ENCODE measurements around the gene EFCAB6. TPM values are rescaled to one million over a fixed set of nuclear protein-coding genes. Genes with fewer than 3 reads are reported as not detected.
A peak's percentile ranks its signal among the peaks of the same experiment; 100 is the strongest.

The EFCAB6 gene
- total RNA-seq, 1 donor from 2014 or later = 1.7 TPM

- ATAC-seq (ENCODE audit: poor library complexity) (no peak), DNase-seq (no peak)
- intact Hi-C loops (cut with DNase I) = no loop called here
These were observed 21.5 kb upstream of the EFCAB6 start for GRCh38 chr22:43833286-43834240.

DNA sequence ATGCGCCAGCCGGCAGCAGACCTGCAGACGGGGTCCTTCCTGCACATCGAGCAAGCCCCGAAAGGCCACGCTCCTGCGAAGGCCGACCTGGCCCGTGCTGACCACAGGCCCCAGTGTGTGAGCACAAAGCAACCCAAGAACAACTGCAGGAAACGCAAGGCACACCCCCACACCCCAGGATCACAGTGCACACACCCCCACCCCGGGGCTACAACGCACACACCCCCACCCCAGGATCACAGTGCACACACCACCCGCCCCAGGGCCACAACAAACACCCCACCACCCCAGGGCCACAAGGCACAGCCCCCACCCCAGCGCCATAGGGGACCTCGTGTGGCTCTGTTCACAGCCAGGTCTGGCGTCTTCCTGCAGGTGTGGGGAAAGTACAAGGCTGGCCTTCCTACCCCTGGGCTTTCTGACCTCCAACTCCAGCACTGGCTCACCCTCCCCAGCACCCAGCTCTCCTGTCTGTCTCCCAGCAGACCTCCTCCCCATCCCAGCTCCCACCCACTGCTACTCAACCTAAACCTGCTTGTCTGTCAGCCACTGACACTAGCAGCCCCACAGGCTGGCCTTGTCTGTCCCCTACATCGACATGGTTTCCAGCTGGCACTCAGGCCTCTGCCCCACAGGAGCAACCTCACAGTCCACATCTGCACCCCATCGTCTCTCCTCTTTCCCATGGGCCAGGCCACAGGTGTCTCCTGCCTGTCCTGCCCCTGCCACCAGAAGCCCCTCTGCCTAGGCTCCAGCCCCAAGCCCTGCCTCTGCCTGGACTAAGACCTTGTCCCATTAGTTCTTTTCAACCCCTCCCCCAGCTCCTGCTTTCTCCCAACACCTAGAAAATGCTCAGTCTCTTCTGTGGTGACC, 20.5 kb upstream of the EFCAB6 start:
- intact Hi-C loops (cut with DNase I) = no loop called here

GRCh38 chr22:43831561-43832392, 19.7 kb upstream of the EFCAB6 start:
- DNase-seq = no peak
- intact Hi-C loops (cut with DNase I) = no loop called here
- no peak for ATAC-seq (ENCODE audit: poor library complexity)

More for the DNA sequence above, 20.5 kb upstream of the EFCAB6 start:
- ATAC-seq (ENCODE audit: poor library complexity) (no peak), DNase-seq (no peak)

GRCh38 chr22:43830931-43831560, 18.9 kb upstream of the EFCAB6 start:
- DNase-seq = no peak
- intact Hi-C loops (cut with DNase I) = no loop called here

DNA sequence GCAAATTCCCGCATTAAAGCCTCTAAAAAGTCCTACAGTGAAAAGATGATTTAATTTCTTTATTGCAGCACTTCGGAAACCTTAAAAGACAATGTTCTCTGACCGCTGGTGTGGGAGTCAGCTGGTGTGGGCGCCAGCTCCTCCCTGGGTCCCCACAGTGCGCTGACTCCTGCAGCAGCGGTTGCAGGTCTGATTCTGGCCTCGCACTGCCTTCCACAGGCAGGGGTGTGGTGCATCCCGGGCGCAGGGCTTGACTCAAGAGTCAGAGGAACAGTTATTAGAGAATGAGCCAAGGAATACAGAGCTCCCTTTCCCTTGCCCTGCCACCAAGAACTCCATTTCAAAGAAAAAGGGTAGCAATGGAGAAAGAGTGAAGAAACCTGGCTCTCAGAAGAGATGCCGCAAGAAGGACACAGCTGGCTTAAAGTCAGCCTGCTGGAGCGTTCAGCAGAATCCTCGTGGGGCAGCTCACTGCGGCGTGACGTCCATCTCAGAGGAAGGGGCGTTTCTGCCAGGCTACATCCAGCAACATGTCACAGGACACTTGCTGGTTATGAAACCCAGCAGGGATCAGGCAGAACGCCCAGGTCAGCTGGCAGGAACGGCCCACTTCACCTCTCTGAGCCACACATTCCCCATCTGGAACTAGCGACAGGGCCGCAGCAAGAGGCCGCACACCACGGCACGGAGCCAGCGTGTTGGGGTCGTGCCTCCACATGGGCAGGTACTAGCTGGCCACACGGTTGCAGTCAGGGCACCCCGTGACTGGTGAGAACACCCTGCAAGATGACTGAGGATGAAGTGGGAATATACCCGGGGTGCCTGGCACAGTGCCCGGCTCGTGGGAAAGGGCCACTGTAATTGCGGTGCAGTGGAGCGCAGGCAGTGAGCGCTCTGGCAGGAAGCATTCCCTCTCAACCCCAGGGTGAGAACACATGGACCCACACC, 18.1 kb upstream of the EFCAB6 start:
- intact Hi-C loops (cut with DNase I) = loop anchor here (10.0 kb wide), 1 partner anchor 445 kb away; no protein-coding TSS in a partner anchor
- DNase-seq (peak; percentile 91), ATAC-seq (ENCODE audit: poor library complexity) (peak; percentile 84)

More at GRCh38 chr22:43830931-43831560, 18.9 kb upstream of the EFCAB6 start:
- ATAC-seq (ENCODE audit: poor library complexity) = no peak

- intact Hi-C loops (cut with DNase I) = loop anchor here (10.0 kb wide), 1 partner anchor 444 kb away; no protein-coding TSS in a partner anchor
- ATAC-seq (ENCODE audit: poor library complexity) (peak; percentile 80), DNase-seq (peak; percentile 93)
These were observed 17.1 kb upstream of the EFCAB6 start for GRCh38 chr22:43828998-43829782.

DNA sequence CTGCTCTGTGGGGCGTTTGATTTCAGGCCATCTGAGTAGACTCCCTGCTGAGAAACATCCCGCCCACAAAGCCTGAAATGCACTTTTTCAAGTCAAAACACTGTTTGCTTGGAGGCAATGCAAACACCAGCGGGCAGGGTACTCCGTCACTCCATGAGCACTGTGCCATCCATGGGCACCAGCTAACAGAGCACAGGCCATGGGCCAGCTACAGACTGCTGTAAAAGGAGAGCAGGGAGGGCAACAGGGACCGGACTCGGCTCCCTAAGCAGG, 16.6 kb upstream of the EFCAB6 start:
- no peak for DNase-seq
- intact Hi-C loops (cut with DNase I) = loop anchor here (10.0 kb wide), 1 partner anchor 444 kb away; no protein-coding TSS in a partner anchor
- no peak for ATAC-seq (ENCODE audit: poor library complexity)

GRCh38 chr22:43827926-43828724, 16.0 kb upstream of the EFCAB6 start:
- ATAC-seq (ENCODE audit: poor library complexity) (no peak), DNase-seq (no peak)
- intact Hi-C loops (cut with DNase I) = loop anchor here (10.0 kb wide), 1 partner anchor 443 kb away; no protein-coding TSS in a partner anchor

- intact Hi-C loops (cut with DNase I) = loop anchor here (10.0 kb wide), 1 partner anchor 442 kb away; no protein-coding TSS in a partner anchor
- DNase-seq = no peak
- ATAC-seq (ENCODE audit: poor library complexity) = no peak
These were observed 15.1 kb upstream of the EFCAB6 start for GRCh38 chr22:43827003-43827735.

- intact Hi-C loops (cut with DNase I) = loop anchor here (10.0 kb wide), 1 partner anchor 442 kb away; no protein-coding TSS in a partner anchor
- DNase-seq (no peak), ATAC-seq (ENCODE audit: poor library complexity) (no peak)
These were observed 14.3 kb upstream of the EFCAB6 start for GRCh38 chr22:43826142-43827002.

- no peak for ATAC-seq (ENCODE audit: poor library complexity)
- no peak for DNase-seq
- intact Hi-C loops (cut with DNase I) = loop anchor here (10.0 kb wide), 1 partner anchor 441 kb away; no protein-coding TSS in a partner anchor
These were observed 13.5 kb upstream of the EFCAB6 start for GRCh38 chr22:43825651-43826050.

DNA sequence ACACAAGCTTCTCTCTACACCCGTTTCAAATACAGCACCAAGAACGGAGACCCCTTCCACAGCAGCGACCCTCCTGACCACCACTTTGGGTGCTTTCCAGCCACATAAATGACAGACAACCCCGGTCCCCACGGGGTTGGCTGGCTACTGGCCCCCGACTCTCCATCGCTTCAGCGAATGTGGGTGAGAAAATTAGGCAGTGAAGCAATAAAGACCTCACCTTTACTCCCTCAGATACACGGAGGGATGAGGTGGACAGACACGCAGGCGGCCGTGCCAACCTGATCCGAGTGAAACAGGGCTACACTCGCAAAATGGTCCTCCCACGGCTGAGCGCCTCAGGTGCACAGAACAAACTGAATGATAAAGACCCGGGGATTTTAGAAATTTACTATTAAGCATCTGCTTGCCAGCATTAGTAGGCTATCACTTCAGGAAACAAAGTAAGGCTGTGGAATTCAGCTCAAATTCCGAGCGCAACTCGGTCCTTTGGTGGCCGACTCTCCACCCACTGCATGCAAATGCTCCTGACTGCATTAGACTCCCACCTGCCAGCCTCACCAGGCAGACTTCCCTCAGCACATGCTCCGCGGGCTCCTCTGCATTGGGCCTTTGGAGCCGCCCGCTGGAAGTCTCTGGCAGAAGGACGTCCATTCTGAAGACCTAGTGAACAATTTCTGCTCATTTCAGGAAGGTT, 12.8 kb upstream of the EFCAB6 start:
- ATAC-seq (ENCODE audit: poor library complexity) (no peak), DNase-seq (no peak)
- intact Hi-C loops (cut with DNase I) = loop anchor here (10.0 kb wide), 1 partner anchor 440 kb away; no protein-coding TSS in a partner anchor
